OCI-LY3 (cell line): ENCODE results near the gene TMEM18.

Experiments
- CTCF ChIP-seq: fragments of 200-600, 300-600 bp; sonication (generic); IDR thresholded peaks from 2 replicates; pipeline ENCODE4 v1.5.1; 2014; ENCODE audit warnings: antibody characterized with exemption, low read length, low read depth
- EZH2phosphoT487 ChIP-seq: fragments of 200-600 bp; shearing (Covaris generic); IDR thresholded peaks from 2 replicates; pipeline ENCODE4 v1.6.1; 2018; ENCODE audit warnings: antibody characterized with exemption, mixed run types, low read depth

GRCh38 chr2:624551-625347, 52.5 kb downstream of the TMEM18 start:
- no peak for TF ChIP-seq CTCF
- TF ChIP-seq EZH2phosphoT487 = no peak
